HepG2 (cell line): ENCODE measurements around the gene MT1F. TPM values are rescaled to one million over a fixed set of nuclear protein-coding genes. Genes with fewer than 3 reads are reported as not detected.

Source experiments
- DNMT1 ChIP-seq: sonication (generic); formaldehyde crosslinking; IDR thresholded peaks from 2 replicates; pipeline ENCODE4 v1.5.1; 2020; ENCODE audit warnings: mild to moderate bottlenecking, missing genetic modification reagents
- EEA1 ChIP-seq: sonication (generic); formaldehyde crosslinking; IDR thresholded peaks from 2 replicates; pipeline ENCODE4 v1.5.1; 2020; ENCODE audit warnings: mild to moderate bottlenecking, missing genetic modification reagents, borderline replicate concordance
- EZH2 ChIP-seq: conservative IDR thresholded peaks from 2 replicates; pipeline ENCODE4 v1.6.1; 2012; ENCODE audit warnings: mild to moderate bottlenecking, low read depth, low read length, moderate library complexity
- GRHL1 ChIP-seq: sonication (generic); formaldehyde crosslinking; conservative IDR thresholded peaks from 2 replicates; pipeline ENCODE4 v1.8.0; 2022; ENCODE audit warnings: missing genetic modification reagents
- HMGXB4 ChIP-seq, 2 experiments: sonication (generic) in 1 of 2; formaldehyde crosslinking in 1 of 2; IDR thresholded peaks; 2 replicates each; pipeline versions ENCODE4 v1.4.0 to v1.6.1; 2018 to 2020; ENCODE audit warnings: missing genetic modification reagents in 2 of 2, borderline replicate concordance in 1 of 2, low read depth in 1 of 2, mild to moderate bottlenecking in 1 of 2, missing biosample characterization in 1 of 2
- JARID2 ChIP-seq: sonication (generic); formaldehyde crosslinking; IDR thresholded peaks from 2 replicates; pipeline ENCODE4 v1.8.1; 2023; ENCODE audit warnings: missing genetic modification reagents, inconsistent platforms; ENCODE audit not compliant: insufficient replicate concordance
- MEIS2 ChIP-seq: sonication (generic); formaldehyde crosslinking; IDR thresholded peaks from 2 replicates; pipeline ENCODE4 v1.9.0; 2021; ENCODE audit warnings: mild to moderate bottlenecking, missing genetic modification reagents
- MTF1 ChIP-seq: sonication (generic); formaldehyde crosslinking; IDR thresholded peaks from 2 replicates; pipeline ENCODE4 v1.5.0; 2020; ENCODE audit warnings: missing genetic modification reagents
- RXRA ChIP-seq: sonication (generic); formaldehyde crosslinking; IDR thresholded peaks from 2 replicates; pipeline ENCODE4 v1.5.1; 2020; ENCODE audit warnings: missing genetic modification reagents
- SPEN ChIP-seq: sonication (generic); formaldehyde crosslinking; IDR thresholded peaks from 2 replicates; pipeline ENCODE4 v1.5.1; 2020; ENCODE audit warnings: low read depth, mild to moderate bottlenecking, missing genetic modification reagents
- TBL1XR1 ChIP-seq: fragments of 150-350 bp; IDR thresholded peaks from 2 replicates; pipeline ENCODE4 v1.6.1; 2014; ENCODE audit warnings: borderline replicate concordance, low read length; ENCODE audit not compliant: partially characterized antibody
- TIGD3 ChIP-seq: sonication (generic); formaldehyde crosslinking; IDR thresholded peaks from 2 replicates; pipeline ENCODE4 v1.5.1; 2020; ENCODE audit warnings: mild to moderate bottlenecking, missing genetic modification reagents, borderline replicate concordance
- ZNF292 ChIP-seq: sonication (generic); formaldehyde crosslinking; IDR thresholded peaks from 2 replicates; pipeline ENCODE4 v1.8.1; 2022; ENCODE audit warnings: mild to moderate bottlenecking, low read depth, missing genetic modification reagents, borderline replicate concordance
- ZNF563 ChIP-seq: sonication (generic); formaldehyde crosslinking; IDR thresholded peaks from 2 replicates; pipeline ENCODE4 v1.8.0; 2022; ENCODE audit warnings: mild to moderate bottlenecking, moderate library complexity, missing genetic modification reagents
- ZNF768 ChIP-seq: sonication (generic); formaldehyde crosslinking; IDR thresholded peaks from 2 replicates; pipeline ENCODE4 v1.4.0; 2020; ENCODE audit warnings: missing genetic modification reagents
- polyA plus RNA-seq, 8 experiments: library from polyadenylated mRNA; depleted of rRNA in 3 of 8; stranded (reverse) in 7 of 8; unstranded in 1 of 8; fragments of >200 nt; fragmentation: Illumina TruSeq in 4 of 8; extraction: Trizol in 4 of 8; gene quantifications; 2 replicates each; pipeline versions ENCODE4 v1.2.1 to v1.2.3, GENCODE V29; 2011 to 2016; ENCODE audit warnings: low read depth in 4 of 8, missing spikeins in 1 of 8, mixed read lengths in 1 of 8; ENCODE audit not compliant: insufficient read depth in 1 of 8
- total RNA-seq, 5 experiments: library from RNA; depleted of rRNA; stranded (reverse); fragments of >200 nt; fragmentation: Illumina TruSeq; extraction: Trizol; gene quantifications; 2 replicates each; pipeline ENCODE4 v1.2.3, GENCODE V29; 2016; ENCODE audit warnings: low read depth in 1 of 5
- TF ChIP-seq, protein P1 (sequence below): sonication (generic); formaldehyde crosslinking; IDR thresholded peaks from 2 replicates; pipeline ENCODE4 v1.4.0; 2020; ENCODE audit warnings: missing genetic modification reagents
- TF ChIP-seq, protein P2 (sequence below): sonication (generic); formaldehyde crosslinking; IDR thresholded peaks from 2 replicates; pipeline ENCODE4 v1.5.0; 2020; ENCODE audit warnings: missing genetic modification reagents, mild to moderate bottlenecking, borderline replicate concordance

MT1F gene
- total and polyA plus RNA-seq, 2 of the 13 experiments (the other 11 are each of a cell fraction or from before 2014, with no cell fraction given), result 1.9 to 169 TPM

GRCh38 chr16:56632156-56632847, 25.5 kb upstream of the MT1F start, which contains the start of gene MT1M (continued):
- TF ChIP-seq GRHL1 (CRISPR knock-in tag) (no peak), ZNF292 (CRISPR knock-in tag) (0 out of 2 replicates have a peak, but pooled peaks have one; percentile 27), TBL1XR1 (no peak), ZNF563 (CRISPR knock-in tag) (peak; percentile 46; the same call in 1 of the 2 replicates), MEIS2 (0 out of 2 replicates have a peak, but pooled peaks have one; percentile 3), RXRA (0 out of 2 replicates have a peak, but pooled peaks have one; percentile 23), EEA1 (CRISPR knock-in tag) (peak; percentile 33; the same call in 1 of the 2 replicates), TIGD3 (CRISPR knock-in tag) (0 out of 2 replicates have a peak, but pooled peaks have one; percentile 65), HMGXB4 (CRISPR knock-in tag; IDR thresholded peaks at IDR 0.05; ENCODE audit: borderline replicate concordance in 1 of 2, low read depth in 1 of 2) (no peak), DNMT1 (CRISPR knock-in tag) (0 out of 2 replicates have a peak, but pooled peaks have one; percentile 31), JARID2 (CRISPR knock-in tag) (no peak), SPEN (CRISPR knock-in tag) (0 out of 2 replicates have a peak, but pooled peaks have one; percentile 26), MTF1 (CRISPR knock-in tag) (peak; percentile 76; the same call in 1 of the 2 replicates), EZH2 (peak; percentile 78), ZNF768 (CRISPR knock-in tag) (0 out of 2 replicates have a peak, but pooled peaks have one; percentile 66)
- TF ChIP-seq, protein P1, sequence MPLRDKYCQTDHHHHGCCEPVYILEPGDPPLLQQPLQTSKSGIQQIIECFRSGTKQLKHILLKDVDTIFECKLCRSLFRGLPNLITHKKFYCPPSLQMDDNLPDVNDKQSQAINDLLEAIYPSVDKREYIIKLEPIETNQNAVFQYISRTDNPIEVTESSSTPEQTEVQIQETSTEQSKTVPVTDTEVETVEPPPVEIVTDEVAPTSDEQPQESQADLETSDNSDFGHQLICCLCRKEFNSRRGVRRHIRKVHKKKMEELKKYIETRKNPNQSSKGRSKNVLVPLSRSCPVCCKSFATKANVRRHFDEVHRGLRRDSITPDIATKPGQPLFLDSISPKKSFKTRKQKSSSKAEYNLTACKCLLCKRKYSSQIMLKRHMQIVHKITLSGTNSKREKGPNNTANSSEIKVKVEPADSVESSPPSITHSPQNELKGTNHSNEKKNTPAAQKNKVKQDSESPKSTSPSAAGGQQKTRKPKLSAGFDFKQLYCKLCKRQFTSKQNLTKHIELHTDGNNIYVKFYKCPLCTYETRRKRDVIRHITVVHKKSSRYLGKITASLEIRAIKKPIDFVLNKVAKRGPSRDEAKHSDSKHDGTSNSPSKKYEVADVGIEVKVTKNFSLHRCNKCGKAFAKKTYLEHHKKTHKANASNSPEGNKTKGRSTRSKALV (CRISPR knock-in tag), result peak; percentile 78; the same call in 1 of the 2 replicates
- TF ChIP-seq, protein P2, sequence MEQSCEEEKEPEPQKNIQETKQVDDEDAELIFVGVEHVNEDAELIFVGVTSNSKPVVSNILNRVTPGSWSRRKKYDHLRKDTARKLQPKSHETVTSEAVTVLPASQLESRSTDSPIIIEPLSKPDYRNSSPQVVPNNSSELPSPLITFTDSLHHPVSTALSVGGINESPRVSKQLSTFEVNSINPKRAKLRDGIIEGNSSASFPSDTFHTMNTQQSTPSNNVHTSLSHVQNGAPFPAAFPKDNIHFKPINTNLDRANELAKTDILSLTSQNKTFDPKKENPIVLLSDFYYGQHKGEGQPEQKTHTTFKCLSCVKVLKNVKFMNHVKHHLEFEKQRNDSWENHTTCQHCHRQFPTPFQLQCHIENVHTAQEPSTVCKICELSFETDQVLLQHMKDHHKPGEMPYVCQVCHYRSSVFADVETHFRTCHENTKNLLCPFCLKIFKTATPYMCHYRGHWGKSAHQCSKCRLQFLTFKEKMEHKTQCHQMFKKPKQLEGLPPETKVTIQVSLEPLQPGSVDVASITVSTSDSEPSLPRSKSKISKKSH (CRISPR knock-in tag), result 0 out of 2 replicates have a peak, but pooled peaks have one; percentile 50
